Breast epithelium (tissue), 4 donors: Measurements from ENCODE around the gene FGGY. TPM values are rescaled to one million over a fixed set of nuclear protein-coding genes. Genes with fewer than 3 reads are reported as not detected.

Experiments used
- DNase-seq, 2 donors: peaks; one replicate each; pipeline ENCODE4 v3.0.0-alpha.2; 2019; ENCODE audit warnings: low spot score in 2 of 2
- H3K27ac ChIP-seq, 2 donors: fragments of 200-600 bp; sonication (generic) in 1 of 2; one replicate each; pipeline ENCODE4 v1.5.1; 2016 to 2019; ENCODE audit warnings: mild to moderate bottlenecking in 1 of 2
- H3K27me3 ChIP-seq, 2 donors: fragments of 200-600 bp; sonication (generic) in 1 of 2; one replicate each; pipeline versions ENCODE4 v1.5.1 to v1.6.0; 2017 to 2019; ENCODE audit warnings: control low read depth in 1 of 2, mild to moderate bottlenecking in 1 of 2
- H3K36me3 ChIP-seq: fragments of 200-600 bp; one replicate; pipeline ENCODE4 v1.5.1; 2019
- H3K4me1 ChIP-seq, 2 donors: fragments of 200-600 bp; sonication (generic); one replicate each; pipeline ENCODE4 v1.5.1; 2016 to 2019; ENCODE audit warnings: control low read depth in 1 of 2
- H3K4me3 ChIP-seq, 3 donors: fragments of 200-600 bp; sonication (generic); 1 replicate in 2 of 3; 2 replicates in 1 of 3; pipeline ENCODE4 v1.5.1; 2016 to 2019; ENCODE audit warnings: mild to moderate bottlenecking in 3 of 3, moderate library complexity in 2 of 3
- H3K9me3 ChIP-seq, 2 donors: fragments of 200-600 bp; sonication (generic) in 1 of 2; one replicate each; pipeline ENCODE4 v1.5.1; 2016 to 2019; ENCODE audit warnings: control low read depth in 1 of 2
- CTCF ChIP-seq, 3 donors: fragments of 450-650 bp; IDR thresholded peaks; one replicate each; pipeline ENCODE4 v1.5.1; 2016 to 2017; ENCODE audit warnings: antibody characterized with exemption in 3 of 3, mild to moderate bottlenecking in 3 of 3, moderate library complexity in 3 of 3
- POLR2A ChIP-seq: fragments of 450-650 bp; IDR thresholded peaks from one replicate; pipeline ENCODE4 v1.6.1; 2016; ENCODE audit warnings: antibody characterized with exemption, mild to moderate bottlenecking, moderate library complexity
- POLR2AphosphoS5 ChIP-seq, 3 donors: sonication (generic); formaldehyde crosslinking; IDR thresholded peaks; one replicate each; pipeline ENCODE4 v1.6.1; 2017; ENCODE audit warnings: antibody characterized with exemption in 3 of 3
- intact Hi-C: fragments of 100-400 bp; cut with DNase I; formaldehyde crosslinking; loops from one replicate; pipeline ENCODE4 v1.15.1; 2023; ENCODE audit warnings: low total_unique reads
- total RNA-seq, 3 donors: library from RNA; depleted of rRNA; stranded (reverse); fragments of >200 nt; gene quantifications; one replicate each; pipeline ENCODE4 v1.1.0, GENCODE V29; 2016

The FGGY gene
- total RNA-seq, 3 donors from 2014 or later = 16.2 to 50.3 (median 29.2) TPM

- H3K9me3 ChIP-seq = no peaks in the 10 kb centered on the region
- TF ChIP-seq CTCF (IDR thresholded peaks at IDR 0.05) = no peak
- TF ChIP-seq POLR2AphosphoS5 (IDR thresholded peaks at IDR 0.05) = no peak
- no peak for TF ChIP-seq POLR2A
- H3K4me3 ChIP-seq = no peak overlapping the region
- no peaks in the 10 kb centered on the region for H3K36me3 ChIP-seq
- intact Hi-C loops = no loop called here
- peak overlapping the region; percentile 80 for H3K27ac ChIP-seq
- no peak for DNase-seq
- H3K27me3 ChIP-seq = no peaks in the 10 kb centered on the region
- H3K4me1 ChIP-seq = no peaks in the 10 kb centered on the region
Measured at GRCh38 chr1:59597420-59598119, 300.7 kb downstream of the FGGY start.

- H3K36me3 ChIP-seq = no peaks in the 10 kb centered on the region
- intact Hi-C loops = no loop called here
- no peaks in the 10 kb centered on the region for H3K9me3 ChIP-seq
- no peak for DNase-seq
- H3K4me3 ChIP-seq = no peak overlapping the region
- no peaks in the 10 kb centered on the region for H3K4me1 ChIP-seq
- no peaks in the 10 kb centered on the region for H3K27me3 ChIP-seq
- H3K27ac ChIP-seq = peak overlapping the region in 1 of 2 donors; percentile 80
- TF ChIP-seq POLR2AphosphoS5 (IDR thresholded peaks at IDR 0.05) = no peak
- TF ChIP-seq CTCF (IDR thresholded peaks at IDR 0.05) = no peak
- no peak for TF ChIP-seq POLR2A
Measured at GRCh38 chr1:59598120-59598440, 301.2 kb downstream of the FGGY start.

GRCh38 chr1:59601041-59601441, 304.1 kb downstream of the FGGY start:
- Histone ChIP-seq H3K4me3 (no peak overlapping the region), H3K27me3 (no peaks in the 10 kb centered on the region), H3K9me3 (no peaks in the 10 kb centered on the region), H3K36me3 (no peaks in the 10 kb centered on the region), H3K4me1 (no peaks in the 10 kb centered on the region), H3K27ac (peak overlapping the region; percentile 49 to 54)
- no peak for TF ChIP-seq POLR2AphosphoS5 (IDR thresholded peaks at IDR 0.05)
- intact Hi-C loops = no loop called here
- peak in 1 of 2 donors; percentile 26 for DNase-seq

GRCh38 chr1:59601811-59602210, 304.9 kb downstream of the FGGY start:
- H3K27ac ChIP-seq = peak overlapping the region in 1 of 2 donors; percentile 54
- no peaks in the 10 kb centered on the region for H3K4me1 ChIP-seq
- H3K36me3 ChIP-seq = no peaks in the 10 kb centered on the region
- H3K4me3 ChIP-seq = no peak overlapping the region
- no peak for DNase-seq
- no peak for TF ChIP-seq POLR2AphosphoS5 (IDR thresholded peaks at IDR 0.05)
- no peak for TF ChIP-seq CTCF (IDR thresholded peaks at IDR 0.05)
- TF ChIP-seq POLR2A = no peak
- intact Hi-C loops = no loop called here
- no peaks in the 10 kb centered on the region for H3K27me3 ChIP-seq
- no peaks in the 10 kb centered on the region for H3K9me3 ChIP-seq

- no peaks in the 10 kb centered on the region for H3K9me3 ChIP-seq
- no peak overlapping the region for H3K27ac ChIP-seq
Measured at GRCh38 chr1:59604191-59604590, 307.3 kb downstream of the FGGY start.

More at GRCh38 chr1:59604191-59604590, 307.3 kb downstream of the FGGY start:
- DNase-seq = no peak
- H3K36me3 ChIP-seq = no peaks in the 10 kb centered on the region
- no peak overlapping the region for H3K4me3 ChIP-seq
- no peaks in the 10 kb centered on the region for H3K27me3 ChIP-seq
- TF ChIP-seq CTCF (IDR thresholded peaks at IDR 0.05) (no peak), POLR2A (no peak), POLR2AphosphoS5 (IDR thresholded peaks at IDR 0.05) (no peak)
- H3K4me1 ChIP-seq = no peaks in the 10 kb centered on the region
- intact Hi-C loops = no loop called here
